Epithelial cell of prostate (primary cell): ENCODE measurements around the gene CEND1.

Experiments
- DNase-seq: peaks from one replicate; pipeline ENCODE4 v3.0.0-alpha.2; 2011; ENCODE audit warnings: low read depth, low spot score
- H3K27ac ChIP-seq: fragments of 450-650 bp; 2 replicates; pipeline ENCODE4 v1.5.1; 2017; ENCODE audit warnings: mild to moderate bottlenecking

CEND1 gene

GRCh38 chr11:798093-798713 is 8.3 kb upstream of the CEND1 start, which contains the start of gene SLC25A22:
Gene SLC25A22 (minus strand): TSS chr11:798281. CDS start chr11:795006, 3,275 bp downstream.
- no peak for DNase-seq
- peak within 1 kb of the TSS; percentile 70 for H3K27ac ChIP-seq

- H3K27ac ChIP-seq = peak overlapping the region; percentile 70
- DNase-seq = no peak
Measured at GRCh38 chr11:797296-798092, 7.6 kb upstream of the CEND1 start.

- DNase-seq = no peak
- H3K27ac ChIP-seq = peak overlapping the region; percentile 70
Measured at GRCh38 chr11:796565-797295, 6.8 kb upstream of the CEND1 start.

GRCh38 chr11:795634-796564 is 6.0 kb upstream of the CEND1 start:
- DNase-seq = no peak
- peak overlapping the region; percentile 70 for H3K27ac ChIP-seq

DNA sequence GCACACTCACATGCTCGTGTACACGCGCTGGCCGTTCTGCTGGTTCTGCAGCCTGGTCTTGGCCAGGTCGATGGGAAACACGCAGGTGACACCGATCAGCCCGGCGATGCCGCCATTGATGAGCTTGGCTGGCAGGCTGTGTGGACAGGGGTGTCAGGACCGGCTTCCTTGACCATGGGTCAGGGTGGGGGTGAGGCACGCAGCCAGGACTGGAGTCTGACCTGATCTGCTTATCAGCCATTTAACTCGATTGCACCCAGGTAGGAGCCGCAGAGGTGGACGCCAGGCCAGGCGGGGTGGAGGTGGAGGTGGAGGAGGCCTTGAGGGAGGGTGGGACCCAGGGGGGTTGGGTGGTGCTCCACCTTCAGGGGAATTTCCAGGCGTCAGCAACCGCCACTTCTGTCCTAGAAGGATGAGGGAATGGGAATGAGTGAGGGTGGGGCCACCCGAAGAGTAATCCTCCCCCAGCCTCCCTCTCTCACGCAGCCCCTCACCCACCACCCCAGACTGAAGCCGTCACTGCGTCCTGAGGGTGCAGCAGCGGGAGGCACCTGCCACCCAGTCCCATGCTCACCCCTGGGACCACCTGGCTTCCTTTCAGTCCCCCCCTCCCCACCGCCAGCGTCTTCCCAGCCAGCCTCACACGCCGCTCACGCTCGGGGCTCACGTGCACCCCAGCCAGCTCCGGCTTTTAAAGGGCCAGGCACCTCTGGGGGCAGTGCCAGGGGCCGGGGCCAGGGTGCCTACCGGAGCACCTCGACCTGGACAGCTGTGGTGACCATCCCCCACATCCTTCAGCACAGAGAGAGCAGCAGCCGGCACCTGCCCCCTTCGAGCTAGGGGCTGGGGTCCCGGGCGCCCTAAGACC is 5.1 kb upstream of the CEND1 start:
- H3K27ac ChIP-seq = no peak overlapping the region
- DNase-seq = no peak

DNA sequence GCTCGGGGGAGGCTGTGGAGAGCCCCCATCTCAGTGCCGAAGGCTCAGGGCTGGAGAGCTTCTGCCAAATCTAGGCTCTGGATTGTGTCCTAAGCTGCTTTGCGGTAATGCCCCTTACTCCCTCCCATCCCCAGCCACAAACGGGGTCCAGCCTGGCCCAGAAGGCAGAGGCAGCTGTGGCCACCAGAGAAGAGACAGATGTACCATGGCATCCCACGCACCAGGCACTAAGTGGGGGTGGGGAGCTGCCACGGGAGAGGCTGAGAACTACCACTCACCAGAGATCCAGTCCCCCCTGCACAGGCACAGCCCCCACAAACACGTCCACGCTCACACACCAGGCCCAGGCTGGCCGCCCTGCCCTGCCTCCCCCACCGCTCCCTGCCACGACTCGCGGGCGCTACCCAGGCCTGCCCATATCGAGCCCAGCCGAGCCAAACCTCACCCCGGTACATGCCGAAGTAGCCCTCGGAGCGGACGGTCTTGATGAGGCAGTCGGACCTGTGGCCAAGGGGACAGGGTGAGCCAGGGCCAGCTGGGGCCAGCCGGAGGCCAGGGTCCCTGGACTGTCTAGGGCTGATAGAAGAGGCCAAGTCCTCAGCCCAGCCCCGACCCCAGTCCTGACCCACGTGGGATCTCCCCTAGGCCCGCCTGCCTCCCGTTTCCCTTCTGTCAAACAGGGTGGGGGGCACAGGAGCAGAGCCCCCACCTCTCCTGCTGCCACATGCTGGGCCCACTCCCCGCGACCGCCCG is 4.3 kb upstream of the CEND1 start:
- H3K27ac ChIP-seq = no peak overlapping the region
- DNase-seq = no peak

GRCh38 chr11:793556-793955 is 3.7 kb upstream of the CEND1 start:
- no peak overlapping the region for H3K27ac ChIP-seq
- DNase-seq = no peak

DNA sequence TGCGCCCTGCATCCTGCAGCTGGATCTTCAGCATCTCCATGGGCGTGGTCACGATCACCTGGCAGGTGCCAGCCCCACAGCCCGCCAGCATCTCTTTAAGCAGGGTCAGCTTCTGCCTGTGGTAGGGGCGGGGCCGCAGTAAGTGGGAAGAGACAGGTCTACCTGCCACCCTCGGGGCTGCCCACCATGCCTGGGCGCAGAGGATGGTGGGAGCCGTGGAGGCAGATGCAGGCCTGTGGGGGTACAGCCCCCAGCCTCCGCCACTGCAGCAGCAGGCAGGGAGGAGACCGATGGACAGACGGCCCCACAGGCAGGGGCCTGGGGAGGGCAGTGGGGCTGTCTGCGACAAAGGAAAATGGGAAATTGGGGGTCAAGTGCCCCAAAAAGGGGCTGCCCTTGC is 3.0 kb upstream of the CEND1 start:
- no peak for DNase-seq
- no peak overlapping the region for H3K27ac ChIP-seq

GRCh38 chr11:792535-792821 is 2.6 kb upstream of the CEND1 start:
- H3K27ac ChIP-seq = no peak overlapping the region
- no peak for DNase-seq

- no peak for DNase-seq
- no peak overlapping the region for H3K27ac ChIP-seq
Measured at GRCh38 chr11:791658-792534, 2.0 kb upstream of the CEND1 start.

DNA sequence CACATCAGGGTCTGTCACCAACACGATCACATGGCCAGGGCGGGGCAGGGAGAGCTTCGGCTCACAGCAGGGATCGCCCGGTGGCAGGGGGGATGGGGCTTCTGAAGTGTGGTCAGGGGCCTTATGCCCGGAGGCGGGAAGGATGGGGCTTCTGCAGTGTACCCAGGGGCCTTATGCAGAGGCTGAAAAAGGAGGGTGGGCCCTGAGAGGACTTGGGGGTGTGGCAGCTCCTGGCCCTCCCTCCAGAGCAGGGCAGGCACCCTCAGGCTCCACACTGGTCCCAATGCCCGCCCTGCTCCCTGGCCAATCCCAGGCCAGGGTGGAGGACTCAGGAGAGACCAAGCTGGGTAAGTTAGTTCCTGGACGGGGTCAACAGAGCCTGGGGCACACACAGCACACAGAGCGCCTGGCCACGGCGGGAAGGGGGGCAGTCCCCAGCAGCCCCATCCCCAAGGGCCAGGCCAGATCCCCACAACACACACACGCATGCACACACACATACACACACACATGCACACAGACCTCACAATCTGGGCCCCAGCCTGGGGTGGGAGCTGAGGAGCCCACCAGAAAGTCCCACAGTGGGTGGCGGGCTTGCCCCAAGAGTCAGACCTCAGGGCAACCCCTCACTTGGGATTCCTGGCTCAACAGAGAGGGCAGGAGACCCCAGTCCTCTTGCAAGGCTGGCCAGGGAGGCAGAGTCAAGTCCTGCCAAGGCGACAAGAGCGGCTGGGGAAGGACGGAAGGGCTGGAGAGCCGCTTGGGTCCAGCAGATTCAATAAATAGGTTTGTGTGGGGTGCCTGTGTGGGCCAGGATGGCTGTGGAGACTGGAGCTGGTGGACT is 1.1 kb upstream of the CEND1 start:
- H3K27ac ChIP-seq = no peak overlapping the region
- no peak for DNase-seq

GRCh38 chr11:788953-789940 is 643 bp downstream of the CEND1 start:
- DNase-seq = no peak
- H3K27ac ChIP-seq = no peak overlapping the region

- no peak overlapping the region for H3K27ac ChIP-seq
- DNase-seq = no peak
Measured at GRCh38 chr11:788009-788640, 1.8 kb downstream of the CEND1 start.

- DNase-seq = no peak
- H3K27ac ChIP-seq = no peak overlapping the region
Measured at GRCh38 chr11:787084-787675, 2.7 kb downstream of the CEND1 start.
